Naive thymus-derived CD4-positive, alpha-beta T cell (primary cell): ENCODE results near the gene C6orf132. TPM values are rescaled to one million over a fixed set of nuclear protein-coding genes. Genes with fewer than 3 reads are reported as not detected.

Source experiments
- ATAC-seq: fragments of 150-1000 bp; cut with Tn5 transposase; 2 replicates; pipeline ENCODE4 v1.10.0; 2021; ENCODE audit warnings: mild to moderate bottlenecking, moderate library complexity
- CTCF ChIA-PET: fragments of 350-600 bp; sonication (Branson Sonifier 250); formaldehyde crosslinking; loops from one replicate; lab custom pipeline; 2021; ENCODE audit warnings: antibody characterized with exemption; lab: Charles Lee
- POLR2A ChIA-PET: fragments of 350-600 bp; sonication (Branson Sonifier 250); formaldehyde crosslinking; loops from one replicate; lab custom pipeline; 2021; ENCODE audit warnings: antibody characterized with exemption, inconsistent platforms; lab: Charles Lee
- DNase-seq, 9 donors: peaks; one replicate each; pipeline versions ENCODE4 v3.0.0 to v3.0.0-alpha.2; 2020 to 2022; ENCODE audit warnings: mixed read lengths in 1 of 9
- H3K27ac ChIP-seq: one replicate; pipeline ENCODE4 v1.7.0; 2013; ENCODE audit warnings: mild to moderate bottlenecking, low read depth, low read length, moderate library complexity
- H3K27me3 ChIP-seq, 2 donors: one replicate each; pipeline ENCODE4 v1.7.0; 2013; ENCODE audit warnings: low read length in 2 of 2, mild to moderate bottlenecking in 2 of 2, moderate library complexity in 2 of 2; ENCODE audit not compliant: control insufficient read depth in 2 of 2, insufficient read depth in 2 of 2
- H3K36me3 ChIP-seq, 3 experiments: 1 replicate in 2 of 3; 2 replicates in 1 of 3; pipeline ENCODE4 v1.7.0; 2013; ENCODE audit warnings: low read length in 3 of 3, mild to moderate bottlenecking in 3 of 3, moderate library complexity in 1 of 3; ENCODE audit not compliant: insufficient read depth in 3 of 3, control insufficient read depth in 2 of 3
- H3K4me1 ChIP-seq, 2 donors: one replicate each; pipeline ENCODE4 v1.7.0; 2013; ENCODE audit warnings: low read length in 2 of 2, mild to moderate bottlenecking in 2 of 2, moderate library complexity in 1 of 2; ENCODE audit not compliant: control insufficient read depth in 2 of 2, insufficient read depth in 2 of 2
- H3K4me3 ChIP-seq: 2 replicates; pipeline ENCODE4 v1.7.0; 2013; ENCODE audit warnings: mild to moderate bottlenecking, low read length
- H3K9me3 ChIP-seq, 3 experiments: 1 replicate in 2 of 3; 2 replicates in 1 of 3; pipeline ENCODE4 v1.7.0; 2013; ENCODE audit warnings: low read length in 3 of 3; ENCODE audit not compliant: control insufficient read depth in 2 of 3
- H3K27ac Mint-ChIP-seq, 9 donors: one replicate each; pipeline ENCODE4 v1.8.0; 2020 to 2022; ENCODE audit warnings: mixed read lengths in 9 of 9, mild to moderate bottlenecking in 8 of 9, moderate library complexity in 5 of 9, inconsistent platforms in 2 of 9
- H3K27me3 Mint-ChIP-seq, 5 donors: one replicate each; pipeline ENCODE4 v1.8.0; 2021 to 2022; ENCODE audit warnings: mixed read lengths in 5 of 5, mild to moderate bottlenecking in 1 of 5
- H3K36me3 Mint-ChIP-seq, 5 donors: one replicate each; pipeline ENCODE4 v1.8.0; 2020 to 2022; ENCODE audit warnings: mixed read lengths in 5 of 5, mild to moderate bottlenecking in 3 of 5, inconsistent platforms in 1 of 5
- H3K4me1 Mint-ChIP-seq, 7 donors: one replicate each; pipeline ENCODE4 v1.8.0; 2020 to 2022; ENCODE audit warnings: mixed read lengths in 7 of 7, mild to moderate bottlenecking in 3 of 7, inconsistent platforms in 1 of 7
- H3K4me3 Mint-ChIP-seq, 10 donors: one replicate each; pipeline ENCODE4 v1.8.0; 2020 to 2022; ENCODE audit warnings: mild to moderate bottlenecking in 10 of 10, mixed read lengths in 10 of 10, moderate library complexity in 6 of 10, inconsistent platforms in 2 of 10
- H3K9me3 Mint-ChIP-seq, 11 donors: one replicate each; pipeline ENCODE4 v1.8.0; 2020 to 2022; ENCODE audit warnings: mixed read lengths in 11 of 11, mild to moderate bottlenecking in 4 of 11, inconsistent platforms in 1 of 11, moderate library complexity in 1 of 11
- intact Hi-C, 2 donors: fragments of 100-400 bp; cut with micrococcal nuclease; formaldehyde crosslinking; loops; one replicate each; pipeline ENCODE4 v1.15.1; 2023
- polyA plus RNA-seq, 2 donors: library from polyadenylated mRNA; unstranded; fragments of 300-500 nt; fragmentation: Illumina TruSeq; gene quantifications; one replicate each; pipeline ENCODE4 v1.2.3, GENCODE V29; 2021
- total RNA-seq, 6 experiments: library from RNA in 5 of 6; stranded (reverse) in 5 of 6; gene quantifications; 1 replicate in 5 of 6; 2 replicates in 1 of 6; pipeline ENCODE4 v1.2.3 and lab custom pipeline; 2021 to 2026

The C6orf132 gene
- total and polyA plus RNA-seq, 7 experiments from 2014 or later: 0.07 TPM; not detected in 6

- Mint-ChIP-seq H3K4me1 (no peaks in the 10 kb centered on the region), H3K27ac (peak overlapping the region in 1 of 9 donors; percentile 22)
These were observed 50.7 kb downstream of the C6orf132 start for GRCh38 chr6:42091718-42092023.

GRCh38 chr6:42090819-42091717 is 51.4 kb downstream of the C6orf132 start:
- H3K4me3 Mint-ChIP-seq: no peak overlapping the region
- intact Hi-C loops: no loop called here
- H3K27ac ChIP-seq: no peak overlapping the region
- POLR2A ChIA-PET: no interaction called here
- DNase-seq (no peak), ATAC-seq (no peak)
- no peaks in the 10 kb centered on the region for H3K27me3 ChIP-seq
- CTCF ChIA-PET: interaction anchor here (1.4 kb wide), 1 partner anchor 13 kb away, joined by 3 read pairs; no protein-coding TSS in a partner anchor
- H3K36me3 ChIP-seq: peaks cover 0 to 4% (median 0%) of the 10 kb centered on the region in 3 experiments
- H3K9me3 ChIP-seq: no peaks in the 10 kb centered on the region
- H3K27ac Mint-ChIP-seq: peak overlapping the region in 1 of 9 donors; percentile 22
- no peaks in the 10 kb centered on the region for H3K9me3 Mint-ChIP-seq
- H3K27me3 Mint-ChIP-seq: no peaks in the 10 kb centered on the region
- no peak overlapping the region for H3K4me3 ChIP-seq
- no peaks in the 10 kb centered on the region for H3K4me1 Mint-ChIP-seq
- H3K36me3 Mint-ChIP-seq: peaks cover 0 to 4% (median 0%) of the 10 kb centered on the region in 5 donors
- H3K4me1 ChIP-seq: no peaks in the 10 kb centered on the region

More at GRCh38 chr6:42091718-42092023, 50.7 kb downstream of the C6orf132 start:
- Histone ChIP-seq H3K27ac (no peak overlapping the region), H3K4me1 (no peaks in the 10 kb centered on the region), H3K4me3 (no peak overlapping the region), H3K27me3 (no peaks in the 10 kb centered on the region), H3K36me3 (no peaks in the 10 kb centered on the region), H3K9me3 (no peaks in the 10 kb centered on the region)
- ChIA-PET CTCF (interaction anchor here (0.6 to 1.4 kb wide), 2 partner anchors 13 to 44 kb away, joined by 3 read pairs; no protein-coding TSS in a partner anchor), POLR2A (no interaction called here)
- ATAC-seq: no peak
- no peaks in the 10 kb centered on the region for H3K27me3 Mint-ChIP-seq
- H3K4me3 Mint-ChIP-seq: no peak overlapping the region
- H3K9me3 Mint-ChIP-seq: no peaks in the 10 kb centered on the region
- DNase-seq: no peak
- intact Hi-C loops: no loop called here
- H3K36me3 Mint-ChIP-seq: peaks cover 0 to 4% (median 0%) of the 10 kb centered on the region in 5 donors

- H3K4me3 Mint-ChIP-seq: no peak overlapping the region
- DNase-seq: no peak
- ChIA-PET POLR2A (interaction anchor here (0.6 to 1.2 kb wide), 2 partner anchors 36 to 630 kb away, joined by 3 read pairs; no protein-coding TSS in a partner anchor), CTCF (interaction anchor here (0.6 kb wide), 1 partner anchor 9 kb away, joined by 7 read pairs; no protein-coding TSS in a partner anchor)
- Histone ChIP-seq H3K27ac (no peak overlapping the region), H3K4me3 (no peak overlapping the region), H3K27me3 (no peaks in the 10 kb centered on the region), H3K36me3 (peaks cover 0 to 10% (median 0%) of the 10 kb centered on the region in 3 experiments), H3K4me1 (no peaks in the 10 kb centered on the region), H3K9me3 (no peaks in the 10 kb centered on the region)
- H3K27me3 Mint-ChIP-seq: no peaks in the 10 kb centered on the region
- no peak for ATAC-seq
- H3K9me3 Mint-ChIP-seq: no peaks in the 10 kb centered on the region
- H3K27ac Mint-ChIP-seq: no peak overlapping the region
- H3K4me1 Mint-ChIP-seq: peaks cover 0 to 6% (median 0%) of the 10 kb centered on the region in 7 donors
- intact Hi-C loops: no loop called here
- H3K36me3 Mint-ChIP-seq: peaks cover 0 to 7% (median 0%) of the 10 kb centered on the region in 5 donors
These were observed 54.3 kb downstream of the C6orf132 start for GRCh38 chr6:42088101-42088591.

- H3K4me1 Mint-ChIP-seq: peaks cover 0 to 9% (median 0%) of the 10 kb centered on the region in 7 donors
- Histone ChIP-seq H3K27ac (no peak overlapping the region), H3K9me3 (no peaks in the 10 kb centered on the region), H3K27me3 (no peaks in the 10 kb centered on the region), H3K4me3 (no peak overlapping the region), H3K36me3 (peaks cover 0 to 21% (median 0%) of the 10 kb centered on the region in 3 experiments), H3K4me1 (no peaks in the 10 kb centered on the region)
- intact Hi-C loops: no loop called here
- DNase-seq: no peak
- CTCF ChIA-PET: no interaction called here
- no peak for ATAC-seq
- H3K36me3 Mint-ChIP-seq: peaks cover 0 to 7% (median 0%) of the 10 kb centered on the region in 5 donors
- H3K4me3 Mint-ChIP-seq: no peak overlapping the region
- H3K27ac Mint-ChIP-seq: peak overlapping the region in 1 of 9 donors; percentile 25
- no peaks in the 10 kb centered on the region for H3K27me3 Mint-ChIP-seq
- POLR2A ChIA-PET: no interaction called here
- H3K9me3 Mint-ChIP-seq: no peaks in the 10 kb centered on the region
These were observed 56.1 kb downstream of the C6orf132 start for GRCh38 chr6:42086046-42087035.

- peaks cover 0 to 9% (median 0%) of the 10 kb centered on the region in 7 donors for H3K4me1 Mint-ChIP-seq
- H3K9me3 Mint-ChIP-seq: no peaks in the 10 kb centered on the region
- H3K4me3 ChIP-seq: no peak overlapping the region
- ATAC-seq: no peak
- peak overlapping the region in 1 of 9 donors; percentile 43 for H3K27ac Mint-ChIP-seq
- no peaks in the 10 kb centered on the region for H3K27me3 ChIP-seq
- peaks cover 0 to 32% (median 0%) of the 10 kb centered on the region in 3 experiments for H3K36me3 ChIP-seq
- H3K4me1 ChIP-seq: no peaks in the 10 kb centered on the region
- ChIA-PET POLR2A (interaction anchor here (0.7 kb wide), 1 partner anchor 17 kb away, joined by 3 read pairs; no protein-coding TSS in a partner anchor), CTCF (no interaction called here)
- no peaks in the 10 kb centered on the region for H3K27me3 Mint-ChIP-seq
- no peak overlapping the region for H3K27ac ChIP-seq
- no peak overlapping the region for H3K4me3 Mint-ChIP-seq
- H3K9me3 ChIP-seq: no peaks in the 10 kb centered on the region
- intact Hi-C loops: no loop called here
- DNase-seq: no peak
- peaks cover 0 to 10% (median 0%) of the 10 kb centered on the region in 5 donors for H3K36me3 Mint-ChIP-seq
These were observed 57.5 kb downstream of the C6orf132 start for GRCh38 chr6:42084889-42085288.

- Histone ChIP-seq H3K9me3 (no peaks in the 10 kb centered on the region), H3K36me3 (peaks cover 0 to 45% (median 0%) of the 10 kb centered on the region in 3 experiments), H3K27me3 (no peaks in the 10 kb centered on the region), H3K27ac (no peak overlapping the region), H3K4me1 (no peaks in the 10 kb centered on the region), H3K4me3 (no peak overlapping the region)
- ChIA-PET POLR2A (no interaction called here), CTCF (no interaction called here)
- Mint-ChIP-seq H3K36me3 (peaks cover 0 to 18% (median 0%) of the 10 kb centered on the region in 5 donors), H3K27me3 (no peaks in the 10 kb centered on the region), H3K9me3 (no peaks in the 10 kb centered on the region), H3K4me1 (peaks cover 0 to 9% (median 0%) of the 10 kb centered on the region in 7 donors), H3K27ac (peak overlapping the region in 4 of 9 donors; percentile 8 to 68 (median 31)), H3K4me3 (no peak overlapping the region)
- DNase-seq: no peak
- intact Hi-C loops: no loop called here
- ATAC-seq: no peak
These were observed 58.9 kb downstream of the C6orf132 start for GRCh38 chr6:42083530-42083929.
